HG03571 (cell line): ENCODE data around the gene FAM3A.
"Not testable (repeated sequence)": the region's sequence is repeated elsewhere in the genome, so short reads cannot be mapped to it uniquely, and the experiment has no call there.

ENCODE experiments used
- ATAC-seq: cut with Tn5 transposase; IDR thresholded peaks from one replicate; pipeline ENCODE4 v1.9.1; 2021; ENCODE audit not compliant: unreplicated experiment

FAM3A gene

DNA sequence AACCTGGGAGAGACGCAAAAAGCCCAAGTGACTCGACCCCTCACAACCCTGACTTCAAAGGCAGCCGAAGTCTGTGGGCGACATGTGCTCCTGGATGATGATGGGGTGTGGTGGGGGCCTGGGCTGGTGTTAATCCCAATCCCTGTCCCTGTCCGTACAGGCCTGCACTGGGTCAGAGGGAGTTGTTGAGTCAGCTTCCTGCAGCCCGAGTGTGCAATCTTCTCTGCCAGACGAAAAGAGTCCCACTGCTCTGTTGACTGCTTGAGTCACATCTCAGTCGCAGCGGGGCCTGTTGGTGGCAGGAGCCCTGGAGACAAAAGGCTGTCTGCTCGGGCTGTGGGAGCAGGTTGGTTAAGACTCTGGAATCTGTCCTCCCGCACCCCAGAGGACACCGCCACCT lies 10.3 kb downstream of the FAM3A start:
- ATAC-seq = no peak

DNA sequence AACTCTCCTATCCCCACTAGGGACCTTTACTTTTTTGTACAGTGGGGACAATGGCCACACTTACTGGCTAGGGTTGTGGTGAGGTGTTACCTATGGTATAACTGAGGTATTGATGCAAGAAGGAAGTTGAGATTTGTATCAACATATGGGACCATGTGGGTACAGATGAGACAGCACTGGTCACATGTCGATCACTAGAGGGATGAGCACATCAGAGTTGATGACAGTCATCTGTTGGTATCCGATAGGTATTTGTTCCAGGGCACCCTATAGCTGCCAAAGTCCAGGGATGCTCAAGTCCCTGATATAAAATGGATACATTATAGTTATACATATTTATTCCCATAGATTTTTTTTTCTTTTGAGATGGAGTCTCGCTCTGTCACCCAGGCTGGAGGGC lies 13.0 kb downstream of the FAM3A start:
- ATAC-seq = no peak

DNA sequence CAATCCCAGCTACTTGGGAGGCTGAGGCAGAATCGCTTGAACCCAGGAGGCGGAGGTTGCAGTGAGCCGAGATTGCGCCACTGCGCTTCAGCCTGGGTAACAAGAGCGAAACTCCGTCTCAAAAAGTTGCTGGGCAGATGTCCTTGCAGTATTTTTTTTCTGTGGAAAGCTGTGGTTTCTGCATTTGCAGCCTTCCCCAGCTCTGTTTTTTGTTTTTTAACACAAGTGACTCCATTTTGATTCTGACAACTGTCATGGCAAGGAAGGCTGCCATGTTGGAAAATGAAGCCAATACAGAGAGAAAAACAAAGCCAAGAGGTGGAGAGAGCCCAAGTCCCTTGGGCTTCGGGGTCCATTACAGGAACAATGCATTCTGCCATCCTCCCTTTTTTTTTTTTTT lies 13.9 kb downstream of the FAM3A start:
- ATAC-seq = no peak

DNA sequence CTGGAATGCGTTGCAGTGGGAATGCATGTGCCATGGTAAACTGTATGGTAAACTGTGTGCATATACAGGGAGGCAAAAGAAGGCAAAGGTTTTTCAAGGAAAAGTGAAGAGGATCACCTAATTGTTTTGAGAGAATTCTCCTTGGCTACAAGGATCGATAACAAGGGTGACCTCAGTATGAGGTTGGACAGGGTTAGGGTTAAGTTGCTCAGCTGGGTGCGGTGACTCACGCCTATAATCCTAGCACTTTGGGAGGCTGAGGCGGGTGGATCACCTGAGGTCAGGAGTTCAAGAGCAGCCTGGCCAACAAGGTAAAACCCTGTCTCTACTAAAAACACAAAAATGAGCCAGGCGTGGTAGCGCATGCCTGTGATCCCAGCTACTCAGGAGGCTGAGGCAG lies 14.6 kb downstream of the FAM3A start:
- not testable (repeated sequence) for ATAC-seq

DNA sequence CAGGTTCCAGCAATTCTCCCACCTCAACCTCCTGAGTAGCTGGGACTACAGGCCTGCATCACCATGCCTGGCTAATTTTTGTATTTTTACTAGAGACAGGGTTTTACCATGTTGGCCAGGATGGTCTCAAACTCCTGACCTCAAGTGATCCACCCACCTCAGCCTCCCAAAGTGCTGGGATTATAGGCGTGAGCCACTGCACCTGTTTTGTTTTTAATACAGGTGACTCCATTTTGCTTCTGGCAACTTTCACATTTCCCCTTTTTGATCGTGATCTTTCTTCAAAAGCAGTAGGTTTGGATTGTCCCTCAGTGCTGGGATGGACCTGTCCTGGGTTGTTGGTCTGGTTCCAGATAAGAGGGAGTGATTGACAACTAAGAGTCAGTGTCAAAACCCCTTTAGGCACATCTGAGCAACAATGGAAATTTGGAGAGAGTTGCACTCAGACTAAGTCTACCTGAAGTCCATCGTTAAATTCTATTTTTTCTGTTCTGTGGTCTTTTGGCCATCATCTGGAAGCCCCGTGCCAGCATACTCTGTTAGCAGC lies 19.4 kb downstream of the FAM3A start:
- not testable (repeated sequence) for ATAC-seq

DNA sequence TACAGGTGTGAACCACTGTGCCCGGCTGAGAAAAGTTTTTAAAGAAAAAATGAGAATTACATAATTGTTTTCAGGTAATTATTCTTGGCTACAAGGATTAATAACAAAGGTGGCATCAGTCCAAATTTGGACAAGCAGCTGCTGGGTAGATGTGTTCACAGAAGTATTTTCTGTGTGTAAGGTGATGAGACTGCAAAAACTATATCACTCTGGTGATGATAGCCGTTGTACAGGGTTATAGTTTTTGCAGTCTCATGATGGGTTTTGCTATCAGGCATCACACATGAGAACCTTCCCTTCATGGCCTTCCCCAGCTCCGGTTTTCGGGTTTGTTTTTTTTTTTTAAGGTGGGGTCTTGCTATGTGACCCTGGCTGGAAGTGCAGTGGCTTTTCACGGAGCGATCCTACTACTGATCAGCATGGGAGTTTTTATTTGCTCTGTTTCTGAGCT lies 20.5 kb downstream of the FAM3A start:
- ATAC-seq = no peak

DNA sequence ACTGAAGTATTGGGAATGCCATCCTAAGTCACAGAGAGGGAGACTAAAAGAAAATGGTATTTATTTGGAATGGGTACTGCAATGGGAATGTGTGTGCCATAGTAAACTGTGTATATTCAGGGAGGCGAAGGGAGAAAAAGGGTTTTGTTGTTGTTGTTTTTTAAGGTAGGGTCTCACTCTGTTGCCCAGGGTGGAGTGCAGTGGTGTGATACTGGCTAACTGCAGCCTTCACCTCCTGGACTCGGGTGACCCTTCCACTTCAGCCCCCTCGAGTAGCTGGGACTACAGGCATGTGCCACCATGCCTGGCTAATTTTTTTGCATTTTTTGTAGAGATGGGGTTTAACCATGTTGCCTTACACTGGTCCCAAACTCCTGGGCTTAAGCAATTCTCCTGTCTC lies 21.3 kb downstream of the FAM3A start:
- ATAC-seq = no peak

DNA sequence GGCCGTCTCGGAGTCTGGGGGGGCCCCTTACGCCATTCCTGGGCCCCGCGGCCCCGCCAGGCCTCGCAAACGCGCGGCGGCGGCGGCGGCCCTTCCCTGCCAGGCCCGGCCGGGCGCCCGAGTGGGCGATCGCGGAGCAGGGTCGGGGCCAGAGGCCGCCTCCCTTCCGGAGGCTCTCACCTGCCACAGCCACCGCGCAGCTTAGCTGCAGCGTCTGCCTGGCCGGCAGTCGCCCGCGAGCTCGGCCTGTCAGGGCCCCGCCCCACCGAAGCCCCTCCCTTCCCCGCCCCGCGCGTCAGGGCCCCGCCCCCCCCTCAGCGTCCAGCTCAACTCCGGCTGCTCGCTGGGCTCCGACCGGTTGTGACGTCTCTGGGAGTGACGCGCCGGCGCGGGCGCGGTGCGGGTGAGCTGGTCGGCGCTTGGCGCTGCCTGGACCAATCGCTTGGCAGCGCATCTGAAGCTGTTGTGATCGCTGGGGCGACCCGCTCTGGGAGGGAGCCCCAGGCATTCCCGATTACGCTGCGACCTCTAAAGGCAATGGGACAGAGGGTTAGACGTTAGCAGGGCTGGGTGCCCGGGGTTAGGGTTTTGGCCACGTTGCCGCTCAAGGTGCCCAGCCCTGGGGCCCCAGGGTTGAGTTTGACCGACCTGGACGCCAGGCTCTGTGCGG lies 25.5 kb downstream of the FAM3A start, which contains the start of gene SLC10A3:
Gene SLC10A3 (minus strand): TSS at position 216 of the 670 bp plus-strand sequence. CDS start 1,689 bp downstream, outside the sequence.
- peak; percentile 76 for ATAC-seq

DNA sequence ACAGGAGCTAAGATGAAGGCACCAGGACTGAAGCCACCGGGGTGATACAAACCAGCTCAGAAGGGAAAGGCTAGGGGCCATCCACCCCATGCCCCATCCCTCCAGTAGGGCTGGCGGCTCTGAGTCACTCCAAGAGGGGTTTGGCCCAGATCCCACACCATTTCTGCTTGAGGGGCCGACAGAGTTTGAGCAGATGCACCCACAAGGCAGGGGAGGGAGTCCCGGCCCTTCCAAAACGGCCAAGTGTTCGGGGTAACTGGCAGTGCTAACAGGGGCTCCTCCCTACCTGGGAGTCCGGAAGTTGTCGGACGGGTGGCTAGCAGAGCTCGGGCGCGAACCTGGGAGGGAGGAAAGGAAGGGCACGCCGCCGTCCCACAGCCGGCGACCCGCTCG lies 26.0 kb downstream of the FAM3A start:
- ATAC-seq = peak; percentile 21

DNA sequence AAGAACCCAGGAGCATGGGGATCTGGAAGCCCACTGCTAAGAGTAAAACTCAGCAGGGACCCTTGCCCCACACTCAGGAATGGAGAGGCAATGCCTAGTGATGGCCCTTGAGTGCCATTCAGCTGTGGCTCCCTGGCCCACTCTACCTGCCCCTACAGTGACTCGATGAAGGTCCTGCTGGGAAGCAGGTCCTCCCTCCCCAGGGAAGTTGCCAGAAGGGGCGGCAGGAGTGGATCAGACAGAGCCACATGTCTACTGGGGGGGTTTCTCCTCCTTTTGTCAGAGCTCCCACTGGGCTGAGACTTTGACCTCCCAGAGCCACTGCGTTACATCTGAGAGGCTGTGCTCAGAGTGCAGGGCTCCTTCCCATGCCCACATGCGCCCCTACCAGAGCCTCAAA lies 26.9 kb downstream of the FAM3A start:
- ATAC-seq = no peak

DNA sequence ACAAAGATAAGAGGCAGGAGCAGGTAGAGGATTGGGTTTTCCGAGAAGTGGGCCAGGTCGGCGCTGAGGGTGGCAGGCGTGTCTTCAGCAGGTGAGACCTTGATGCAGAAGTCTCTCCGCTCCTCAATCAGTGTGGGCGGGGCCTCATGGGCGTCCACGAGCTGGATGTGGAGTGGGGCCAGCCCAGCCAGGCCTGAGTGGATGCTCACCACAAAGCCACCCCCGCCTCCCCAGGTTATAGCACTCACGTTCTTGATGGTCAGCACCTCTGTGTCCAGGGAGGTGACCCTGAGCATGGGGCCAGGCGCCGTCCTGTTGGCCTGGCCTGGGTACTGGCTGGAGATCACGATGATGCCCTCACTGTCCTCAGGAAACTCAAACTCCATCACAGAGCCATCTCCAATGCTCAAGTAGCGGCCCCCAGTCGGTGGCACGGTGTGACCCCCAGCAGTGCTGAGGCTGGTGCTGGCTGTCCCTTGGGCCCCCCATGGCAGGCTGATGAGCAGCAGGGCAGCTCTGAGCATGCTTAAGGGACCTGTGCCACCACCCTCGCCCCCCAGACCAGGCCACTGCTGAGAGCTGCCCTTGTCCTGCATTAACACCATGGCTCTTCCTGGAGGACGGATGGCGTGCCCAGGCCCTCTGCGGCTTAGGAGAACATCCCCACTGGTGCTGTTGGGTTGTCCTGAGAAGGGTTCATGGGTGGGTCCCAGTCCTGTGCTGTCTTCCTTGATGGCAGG lies 27.5 kb downstream of the FAM3A start:
- ATAC-seq = no peak

DNA sequence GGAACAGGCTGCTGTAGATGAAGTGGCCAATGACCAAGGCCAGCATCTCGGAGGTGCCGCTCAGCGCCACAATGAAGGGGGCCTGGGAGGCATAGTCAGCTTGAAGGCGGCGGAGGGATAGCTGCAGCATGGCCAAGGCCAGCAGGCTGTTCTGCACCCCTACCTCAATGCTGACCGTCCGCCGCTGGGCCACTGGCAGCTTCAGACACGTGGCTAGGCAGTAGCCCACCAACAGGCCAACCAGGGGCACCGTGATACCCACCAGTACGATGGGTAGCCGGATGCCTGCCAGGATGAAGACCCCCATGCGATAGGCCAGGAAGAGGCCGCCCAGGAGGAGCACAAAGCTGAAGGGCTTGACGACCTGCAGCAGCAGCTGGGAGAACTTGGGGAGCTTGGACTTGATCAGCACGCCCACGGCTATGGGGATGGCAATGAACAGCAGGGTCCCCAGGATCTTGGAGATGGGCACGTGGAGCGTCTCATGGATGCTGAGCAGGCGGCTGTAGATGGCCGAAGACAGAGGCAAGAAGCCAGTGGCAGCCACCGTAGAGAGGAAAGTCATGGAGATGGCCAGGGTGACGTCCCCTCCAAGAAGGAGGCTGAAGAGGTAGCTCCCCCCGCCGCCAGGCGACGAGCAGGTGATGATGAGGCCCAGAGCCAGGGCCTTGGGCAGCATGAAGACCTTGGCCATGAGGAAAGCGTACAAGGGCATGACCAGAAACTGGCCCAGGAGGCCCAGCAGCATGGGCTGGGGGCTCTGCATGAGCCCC lies 28.3 kb downstream of the FAM3A start:
- no peak for ATAC-seq

DNA sequence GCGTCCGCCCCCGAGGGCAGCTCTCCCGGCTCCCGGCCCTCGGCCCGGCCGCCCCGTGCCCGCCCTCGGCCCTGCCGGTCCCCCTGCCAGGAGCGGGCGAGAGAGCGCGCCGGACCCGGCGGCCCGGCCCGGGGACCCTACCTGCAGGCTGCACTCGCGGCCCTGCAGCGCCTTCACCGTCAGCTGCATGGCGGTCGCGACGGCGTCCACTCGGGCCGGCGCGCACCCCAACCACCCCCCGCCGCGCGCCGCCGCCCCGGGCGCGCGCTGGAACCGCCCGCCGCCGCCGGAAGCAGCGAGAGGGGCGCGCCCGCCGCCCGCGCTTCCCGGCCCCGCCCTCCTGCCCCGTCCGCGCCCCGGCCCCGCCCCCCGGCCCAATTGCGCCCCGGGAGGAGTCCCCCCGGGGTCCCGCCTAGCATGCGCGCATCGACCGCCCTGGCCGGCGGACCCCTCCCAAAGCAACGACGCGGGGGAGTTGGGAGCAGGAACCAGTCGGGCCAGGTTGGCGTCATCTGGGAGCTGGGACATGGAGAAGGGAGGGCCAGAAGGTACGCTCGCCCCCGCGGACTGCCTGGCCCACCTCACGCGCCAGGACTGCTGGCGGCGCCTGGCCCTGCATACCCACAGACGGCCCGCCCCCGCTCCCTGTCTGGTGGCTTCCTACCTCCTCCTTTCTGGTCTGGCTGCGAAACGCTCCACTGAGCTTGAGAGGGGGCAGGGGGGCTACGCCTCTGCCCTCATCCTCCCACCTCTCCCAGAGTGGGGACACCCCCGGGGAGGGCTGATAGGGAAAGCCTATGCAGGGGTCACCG lies 29.4 kb downstream of the FAM3A start, which contains the start of gene UBL4A:
Gene UBL4A (minus strand): TSS at position 220 of the 812 bp plus-strand sequence. CDS start 31 bp downstream, at position 189.
- ATAC-seq = no peak

DNA sequence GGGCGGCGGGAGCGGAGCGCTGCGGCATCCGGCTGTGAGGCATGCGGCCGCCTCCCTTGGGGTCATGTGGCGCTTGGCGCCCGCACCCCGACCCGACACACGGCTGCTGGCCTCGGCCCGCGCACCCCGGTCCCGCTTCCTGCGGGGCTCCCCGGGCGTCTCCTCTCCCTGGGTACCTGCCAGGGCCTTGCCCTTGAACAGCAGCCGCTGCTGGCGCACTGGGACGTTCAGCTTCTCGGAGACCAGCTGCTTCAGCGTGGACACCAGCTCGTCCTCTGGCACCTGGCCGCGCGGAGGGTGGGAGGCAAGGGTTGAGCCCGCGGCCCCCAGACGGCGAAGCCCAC lies 30.0 kb downstream of the FAM3A start:
- ATAC-seq = no peak

DNA sequence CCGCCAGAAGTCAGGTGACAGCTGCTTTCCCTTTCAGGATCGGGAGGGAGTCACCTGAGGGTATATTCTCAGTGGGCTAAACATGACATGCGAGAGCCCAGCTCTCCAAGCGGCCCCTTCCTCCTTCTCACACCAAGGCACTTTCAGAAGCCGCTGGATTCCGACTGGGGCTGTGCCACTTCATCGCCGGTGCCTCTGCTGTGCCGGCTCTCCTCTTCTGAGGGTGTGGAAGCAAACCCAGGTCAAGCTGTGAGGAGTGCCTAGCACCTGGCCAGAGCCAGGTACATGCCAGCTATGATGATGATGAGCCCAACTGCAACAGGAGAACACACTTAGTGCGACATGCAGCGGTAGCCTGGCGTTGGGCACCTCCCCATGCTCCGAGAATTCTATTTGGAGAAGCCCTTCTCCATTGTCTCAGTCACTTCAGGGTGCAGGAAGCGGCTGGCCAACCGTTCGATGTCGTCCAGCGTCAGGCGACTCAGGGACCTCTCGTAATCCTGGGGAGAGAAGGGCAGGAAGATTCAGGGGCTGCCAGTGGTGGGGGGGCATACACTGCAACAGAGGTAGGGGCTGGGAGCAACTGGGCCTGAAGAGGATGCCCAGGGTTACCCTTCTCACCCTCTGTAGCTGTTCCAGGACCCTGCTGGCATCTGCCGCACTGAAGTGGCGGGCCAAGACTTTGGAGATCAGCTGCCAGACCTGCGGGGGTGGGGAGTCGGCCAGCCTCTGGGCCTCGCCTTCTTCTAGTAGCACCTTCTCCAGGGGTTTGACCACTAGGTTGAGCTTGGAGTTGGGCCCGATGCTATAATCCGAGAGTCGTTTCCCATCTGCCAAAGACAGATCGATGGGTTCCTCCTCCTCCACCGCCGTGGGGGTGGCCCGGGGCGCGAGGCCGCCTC lies 30.6 kb downstream of the FAM3A start:
- no peak for ATAC-seq

DNA sequence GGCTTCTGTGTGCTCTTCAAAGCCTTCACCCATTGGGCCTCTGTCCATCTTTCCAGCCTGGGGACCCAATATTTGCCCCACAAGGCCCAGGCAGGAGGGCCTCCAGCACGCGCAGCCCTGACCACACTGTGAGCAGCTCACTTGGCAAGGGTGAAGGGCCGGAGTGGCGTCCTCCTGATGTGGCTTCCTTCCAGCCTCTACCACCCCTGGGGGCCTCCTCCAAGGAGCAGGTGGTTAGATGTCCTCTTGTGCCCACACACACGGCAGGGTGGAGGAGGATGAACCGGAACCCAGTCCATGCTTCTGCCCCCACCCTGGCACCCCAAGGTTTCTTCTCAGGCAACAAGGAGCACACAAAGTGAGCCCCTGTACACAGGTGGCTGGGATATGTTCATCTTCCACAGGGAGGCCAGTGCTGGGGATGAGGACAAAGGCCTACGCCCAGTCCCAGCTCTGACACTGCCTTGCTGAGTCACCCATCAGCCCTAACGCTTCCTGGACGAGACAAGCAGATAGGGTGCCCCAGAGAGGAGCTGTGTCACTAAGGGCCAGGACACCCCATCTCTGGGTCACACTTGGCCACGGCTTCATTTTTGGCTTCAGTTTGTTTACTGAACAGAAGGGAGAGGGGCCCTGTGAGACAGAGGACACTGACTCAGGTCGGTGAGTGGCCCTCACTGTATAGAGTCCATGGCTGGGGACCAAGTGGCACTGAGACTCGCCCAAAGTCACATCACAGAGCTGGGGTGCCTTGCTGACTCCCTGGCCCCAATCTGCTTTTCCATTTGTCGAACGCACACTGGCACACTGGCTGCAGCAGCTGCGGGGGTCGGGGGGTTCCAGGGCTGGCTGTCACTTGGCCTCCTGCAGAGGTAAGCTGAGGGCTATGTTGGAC lies 31.5 kb downstream of the FAM3A start:
- no peak for ATAC-seq

DNA sequence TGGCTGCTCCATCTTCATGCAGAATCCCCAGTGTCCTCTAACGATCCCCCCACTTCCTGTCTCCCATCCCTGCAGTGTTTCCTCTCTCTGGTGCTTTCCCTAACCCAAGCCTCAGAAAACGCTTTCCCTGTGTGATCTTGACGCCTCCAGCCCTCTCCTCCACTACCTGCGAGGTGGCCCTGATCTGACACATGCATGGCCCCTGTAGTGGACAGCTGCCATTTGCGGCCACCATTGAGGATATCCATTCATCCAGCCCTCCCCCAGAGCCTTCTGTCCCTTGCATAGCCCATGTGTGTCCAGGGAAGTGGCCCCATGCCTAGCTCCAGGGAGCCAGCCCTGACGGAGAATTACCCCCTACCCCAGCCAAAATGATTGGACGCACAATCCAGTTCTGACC lies 32.7 kb downstream of the FAM3A start:
- ATAC-seq = no peak

DNA sequence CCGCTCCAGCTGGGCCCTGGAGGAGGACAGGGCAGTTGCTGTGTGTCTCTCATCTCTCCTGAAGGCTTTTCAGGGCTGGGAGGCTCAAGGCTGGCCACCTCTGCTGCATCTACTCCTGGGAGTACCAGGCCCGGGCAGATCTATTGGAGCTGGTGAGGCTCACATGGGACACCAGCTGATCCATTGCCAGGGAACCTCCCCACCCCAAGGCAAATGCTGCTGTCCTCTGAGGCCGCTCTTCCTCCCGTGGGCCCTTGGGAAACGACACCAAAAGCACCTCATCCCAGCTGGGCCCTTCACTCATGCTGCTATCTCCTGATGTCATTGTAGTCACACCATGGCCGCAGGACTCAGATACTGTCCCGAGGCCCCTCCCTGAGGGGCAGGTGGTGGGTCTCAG lies 33.2 kb downstream of the FAM3A start:
- ATAC-seq = no peak
